ENCODE data around the gene NKX2-1.
"Not testable (repeated sequence)": the region's sequence is repeated elsewhere in the genome, so short reads cannot be mapped to it uniquely, and the experiment has no call there.

NKX2-1 gene

GRCh38 chr14:36505181-36505815 is 14.7 kb downstream of the NKX2-1 start:
- DNase-seq (ENCODE audit: low spot score), result no peak

GRCh38 chr14:36504771-36505175 is 15.3 kb downstream of the NKX2-1 start:
- no peak for DNase-seq (ENCODE audit: low spot score)

- DNase-seq (ENCODE audit: low spot score), result no peak
Measured at GRCh38 chr14:36503771-36504741, 16.0 kb downstream of the NKX2-1 start.

GRCh38 chr14:36502558-36503508 is 17.2 kb downstream of the NKX2-1 start:
- no peak for DNase-seq (ENCODE audit: low spot score)

DNA sequence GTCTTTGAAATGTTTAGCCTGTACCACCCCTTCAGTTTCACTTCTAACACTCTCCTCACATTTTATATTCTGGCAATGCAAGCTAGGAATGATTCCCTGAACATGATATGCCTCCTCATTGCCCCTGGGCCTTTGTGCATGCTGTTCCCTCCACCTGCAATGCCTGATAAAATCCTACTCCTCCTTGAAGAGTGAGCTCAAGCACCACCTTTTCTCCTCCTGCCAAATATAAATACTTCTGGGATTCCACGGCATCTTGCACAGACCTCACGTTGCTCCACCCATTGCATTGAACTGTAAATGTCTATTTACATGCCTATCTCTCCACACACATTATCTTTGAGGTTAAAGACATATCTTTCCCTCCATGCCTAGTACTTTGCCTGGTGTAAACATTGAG is 21.1 kb downstream of the NKX2-1 start:
- no peak for DNase-seq (ENCODE audit: low spot score)

DNA sequence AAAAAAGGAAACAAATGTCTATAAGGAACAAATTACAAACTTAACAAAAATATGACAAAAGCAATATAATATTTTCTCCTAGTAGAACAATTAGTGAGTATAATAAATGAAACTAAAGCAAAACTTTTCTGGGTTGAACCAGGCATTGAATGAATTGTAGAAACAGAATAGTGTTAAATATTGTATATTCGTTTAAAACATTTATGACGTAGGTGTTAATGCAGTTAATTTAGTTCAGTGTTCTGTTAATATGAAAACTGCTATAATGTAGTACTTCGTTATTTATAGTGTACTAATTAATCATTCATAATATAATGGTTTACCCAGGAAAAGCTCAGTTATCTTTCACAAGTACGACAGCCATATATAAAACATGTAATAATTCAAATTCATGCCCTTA is 23.7 kb downstream of the NKX2-1 start:
- DNase-seq (ENCODE audit: low spot score), result no peak

- no peak for DNase-seq (ENCODE audit: low spot score)
Measured at GRCh38 chr14:36495666-36496065, 24.4 kb downstream of the NKX2-1 start.

DNA sequence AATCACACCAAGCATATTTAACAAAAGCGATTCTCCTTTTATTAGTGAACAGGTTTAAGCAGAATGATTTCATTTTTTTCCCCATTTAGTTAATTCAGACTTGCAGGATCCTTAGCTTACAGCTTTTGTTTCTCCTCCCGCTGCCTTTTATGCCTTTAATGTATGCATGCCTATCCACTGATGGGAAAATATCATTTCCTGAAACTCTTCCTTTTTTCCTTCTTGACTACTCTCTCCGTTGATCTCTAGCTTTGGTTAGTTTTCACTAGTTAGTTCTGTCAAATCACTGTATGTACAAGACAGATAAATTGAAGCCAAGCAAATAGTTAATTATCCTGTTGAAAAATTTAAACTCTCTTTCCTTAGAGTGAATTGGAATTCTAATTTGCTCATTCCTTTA is 26.3 kb downstream of the NKX2-1 start:
- DNase-seq (ENCODE audit: low spot score), result no peak

DNA sequence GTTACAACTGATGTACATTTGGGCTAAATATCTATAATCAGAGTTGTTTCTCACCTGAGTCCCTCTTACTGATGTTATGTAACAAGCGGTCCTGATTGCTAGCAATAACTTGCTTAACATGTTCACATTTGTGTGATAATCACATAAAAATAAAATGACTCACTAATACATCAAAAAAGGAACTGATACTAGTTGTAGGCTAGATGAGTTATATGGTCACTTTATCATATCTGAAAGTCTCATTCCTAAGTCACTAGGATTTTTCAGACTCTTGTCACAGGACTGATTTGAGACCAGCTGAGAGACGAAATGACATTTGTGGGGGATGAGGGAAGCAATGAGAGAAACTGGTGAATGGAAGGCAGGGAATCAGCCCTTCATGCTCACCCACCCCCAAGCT is 34.3 kb downstream of the NKX2-1 start:
- DNase-seq (ENCODE audit: low spot score), result no peak

DNA sequence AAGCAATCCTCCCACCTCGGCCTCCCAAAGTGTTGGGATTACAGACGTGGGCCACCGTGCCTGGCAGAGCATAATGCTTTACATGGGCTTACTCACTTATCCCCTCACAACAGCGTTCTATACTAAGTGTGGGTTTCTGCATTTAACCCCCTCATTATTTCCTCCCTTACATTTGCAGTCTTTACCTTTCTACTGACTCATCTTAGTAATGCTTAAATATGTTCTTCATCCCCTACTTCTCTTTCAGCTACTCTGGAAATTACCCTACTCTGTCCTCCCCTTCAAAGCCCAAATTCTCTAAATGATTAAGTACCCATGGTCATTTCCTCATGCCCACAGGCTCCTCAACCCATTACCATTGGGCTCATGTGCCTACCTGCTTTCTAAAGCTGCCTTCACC is 40.7 kb downstream of the NKX2-1 start:
- no peak for DNase-seq (ENCODE audit: low spot score)

- DNase-seq (ENCODE audit: low spot score), result no peak
Measured at GRCh38 chr14:36478782-36479181, 41.2 kb downstream of the NKX2-1 start.

DNA sequence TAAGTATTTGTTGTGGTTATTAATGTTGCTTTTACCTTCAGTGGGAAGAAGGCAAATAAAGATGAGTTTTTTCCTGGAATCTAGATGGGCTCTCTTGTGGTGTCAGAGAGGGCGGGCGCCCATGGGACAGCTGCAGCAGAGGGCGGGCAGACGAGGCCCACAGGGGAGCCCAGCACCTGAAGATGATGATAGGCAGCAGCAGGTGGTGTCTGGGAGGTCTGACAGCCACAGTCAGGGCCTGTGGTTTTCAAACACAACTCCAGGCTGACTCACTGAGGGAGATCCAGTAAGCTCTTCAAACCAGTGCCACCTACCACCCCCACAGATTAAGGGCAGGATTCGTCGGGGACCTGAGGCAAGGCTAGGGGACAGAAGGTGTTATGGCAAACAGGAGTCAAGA is 42.8 kb downstream of the NKX2-1 start:
- DNase-seq (ENCODE audit: low spot score), result no peak

DNA sequence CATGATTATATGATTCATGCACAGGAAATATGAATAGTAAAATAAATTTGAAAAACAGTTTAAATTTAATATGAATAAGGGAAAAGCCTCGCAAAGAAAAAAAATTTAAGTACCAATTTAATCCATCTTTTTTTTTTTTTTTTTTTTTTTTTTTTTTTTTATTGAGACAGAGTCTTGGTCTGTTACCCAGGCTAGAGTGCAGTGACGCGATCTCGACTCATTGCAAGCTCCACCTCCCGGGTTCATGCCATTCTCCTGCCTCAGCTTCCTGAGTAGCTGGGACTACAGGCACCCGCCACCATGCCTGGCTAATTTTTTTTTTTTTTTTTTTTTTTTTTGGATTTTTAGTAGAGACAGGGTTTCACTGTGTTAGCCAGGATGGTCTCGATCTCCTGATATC is 44.0 kb downstream of the NKX2-1 start:
- not testable (repeated sequence) for DNase-seq (ENCODE audit: low spot score)

DNA sequence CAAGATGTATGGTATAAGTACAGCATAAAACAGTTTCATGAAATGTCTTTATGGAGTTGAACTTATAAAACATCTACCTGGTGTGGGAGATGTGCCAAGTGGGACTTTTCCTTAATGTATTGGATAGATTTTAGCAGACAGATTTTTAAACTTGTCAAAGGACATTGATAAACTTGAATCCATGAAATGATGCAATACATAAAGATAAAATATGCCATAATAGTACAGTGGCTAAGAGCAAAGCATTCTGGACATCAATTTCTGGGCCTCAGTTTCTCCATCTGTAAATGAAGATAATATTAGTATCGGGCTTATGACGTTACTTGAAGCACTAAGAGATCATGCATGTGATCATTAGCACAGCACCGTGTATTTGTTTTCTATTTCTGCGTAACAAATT is 45.4 kb downstream of the NKX2-1 start:
- no peak for DNase-seq (ENCODE audit: low spot score)

DNA sequence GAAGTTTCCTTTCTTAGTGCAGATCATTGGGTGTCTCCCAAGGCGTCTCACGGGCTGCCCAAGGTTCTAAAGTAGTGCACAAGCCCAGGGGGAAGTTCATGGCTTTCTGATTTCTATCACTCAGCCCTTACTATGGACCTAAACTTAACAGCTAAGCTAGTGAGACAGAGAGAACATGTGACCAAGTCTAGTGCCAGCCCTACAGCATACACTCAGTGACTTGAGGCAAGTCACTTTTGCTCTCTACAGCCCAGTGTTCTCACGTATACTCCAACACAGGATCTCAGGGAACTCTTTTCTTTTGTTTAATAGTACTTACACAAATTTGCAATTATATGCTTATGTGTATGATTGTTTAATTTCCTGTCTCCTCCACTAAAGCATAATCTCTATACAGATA is 48.6 kb downstream of the NKX2-1 start:
- DNase-seq (ENCODE audit: low spot score), result no peak

DNA sequence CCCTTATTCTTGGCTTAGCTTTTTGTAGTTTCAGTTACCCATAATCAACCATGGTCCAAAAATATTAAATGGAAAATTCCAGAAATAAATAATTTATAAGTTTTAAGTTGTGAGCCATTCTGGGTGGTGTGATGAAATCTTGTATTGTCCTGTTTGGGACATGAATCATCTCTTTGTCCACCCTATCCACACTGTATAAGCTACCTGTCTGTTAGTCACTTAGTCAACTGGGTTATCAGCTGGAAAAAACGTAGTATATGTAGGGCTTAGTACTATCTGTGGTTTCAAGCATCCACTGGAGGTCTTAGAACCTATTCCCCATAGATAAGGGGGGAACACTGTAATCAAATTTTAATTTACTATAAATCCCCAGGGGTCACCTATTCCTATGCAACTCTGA is 52.7 kb downstream of the NKX2-1 start:
- DNase-seq (ENCODE audit: low spot score), result no peak
